HG03159 (cell line): ENCODE results near the gene ULBP1.
"Not testable (repeated sequence)": the region's sequence is repeated elsewhere in the genome, so short reads cannot be mapped to it uniquely, and the experiment has no call there.

Source experiments
- ATAC-seq: cut with Tn5 transposase; IDR thresholded peaks from one replicate; pipeline ENCODE4 v1.9.1; 2021; ENCODE audit warnings: mild to moderate bottlenecking, moderate library complexity; ENCODE audit not compliant: unreplicated experiment

The ULBP1 gene

GRCh38 chr6:149951096-149951495, 12.6 kb upstream of the ULBP1 start:
- no peak for ATAC-seq

DNA sequence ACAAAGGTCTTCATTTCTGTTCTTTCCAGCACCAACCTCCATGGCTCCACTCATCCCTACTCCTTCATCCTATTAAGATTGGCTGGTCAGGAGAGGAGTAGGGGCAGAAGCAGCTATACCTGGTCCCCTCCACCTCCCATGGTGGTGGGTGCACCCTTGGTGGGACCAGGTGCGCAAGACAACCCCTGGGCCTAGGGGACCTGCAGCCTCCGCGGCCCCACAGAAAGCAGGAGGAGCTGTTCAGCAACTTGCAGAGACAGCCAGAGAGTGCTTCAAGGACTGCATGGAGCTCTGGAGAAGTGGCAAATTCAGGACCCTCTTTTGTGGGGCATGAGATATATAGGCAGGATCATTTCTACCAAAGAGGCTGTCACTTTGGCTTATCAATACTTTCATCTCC, 12.1 kb upstream of the ULBP1 start:
- ATAC-seq = no peak

- ATAC-seq = not testable (repeated sequence)
Observed at GRCh38 chr6:149953390-149953789, 10.4 kb upstream of the ULBP1 start.

DNA sequence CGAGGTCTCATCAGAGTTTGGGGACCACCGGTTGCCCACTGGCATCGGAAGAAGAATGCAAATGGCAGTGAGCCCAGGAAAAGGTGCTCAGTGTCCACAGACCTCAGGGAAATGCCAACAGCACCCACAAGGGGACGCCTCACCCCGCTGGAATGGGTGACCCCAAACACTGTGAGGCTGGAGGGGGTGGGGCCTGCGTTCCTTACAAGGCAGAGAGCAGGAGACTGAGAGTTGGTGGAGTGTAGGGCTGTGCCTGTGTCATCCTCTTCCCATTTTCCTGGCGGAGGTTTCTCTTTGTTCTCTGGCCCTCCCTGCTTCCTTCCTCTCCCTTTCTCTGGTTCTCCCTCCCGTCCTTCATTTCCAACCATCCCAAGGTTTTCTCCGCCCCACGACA, 9.8 kb upstream of the ULBP1 start:
- not testable (repeated sequence) for ATAC-seq

GRCh38 chr6:149954328-149954983, 9.3 kb upstream of the ULBP1 start:
- ATAC-seq = not testable (repeated sequence)

DNA sequence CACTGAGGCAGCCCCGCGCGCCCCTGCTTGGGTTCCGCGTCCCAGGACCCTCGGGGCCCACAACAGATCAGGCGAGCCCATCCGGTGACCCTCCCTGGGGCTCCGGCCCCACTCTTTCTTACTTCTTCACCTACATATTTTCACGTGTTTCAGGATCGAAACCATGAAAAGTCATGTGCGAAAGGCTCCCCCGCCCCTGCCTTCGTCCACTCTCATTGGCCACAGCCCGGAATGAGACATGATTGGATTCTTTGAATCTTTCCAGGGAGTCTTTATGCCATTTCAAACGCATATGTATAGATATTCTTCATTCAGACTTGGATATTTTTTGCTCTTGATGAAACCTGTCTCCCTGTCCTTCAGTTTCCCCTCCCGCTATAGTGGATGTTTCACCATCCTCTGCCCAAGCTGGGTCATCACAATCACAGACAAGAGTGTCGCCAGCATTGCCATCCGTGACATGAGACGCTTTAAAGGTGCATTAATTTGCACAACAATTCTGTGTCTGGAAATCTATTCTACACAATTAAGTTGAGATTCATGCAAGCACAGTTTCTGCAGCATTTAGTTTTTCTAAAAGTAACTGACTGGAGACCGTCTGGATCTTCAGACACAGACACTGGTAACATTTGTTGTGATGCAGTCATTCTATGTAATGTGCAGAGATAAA, 8.6 kb upstream of the ULBP1 start:
- not testable (repeated sequence) for ATAC-seq

- ATAC-seq = not testable (repeated sequence)
Observed at GRCh38 chr6:149955654-149956317, 8.0 kb upstream of the ULBP1 start.

GRCh38 chr6:149958124-149958523, 5.6 kb upstream of the ULBP1 start:
- ATAC-seq = not testable (repeated sequence)

GRCh38 chr6:149959806-149960205, 3.9 kb upstream of the ULBP1 start:
- ATAC-seq = not testable (repeated sequence)

DNA sequence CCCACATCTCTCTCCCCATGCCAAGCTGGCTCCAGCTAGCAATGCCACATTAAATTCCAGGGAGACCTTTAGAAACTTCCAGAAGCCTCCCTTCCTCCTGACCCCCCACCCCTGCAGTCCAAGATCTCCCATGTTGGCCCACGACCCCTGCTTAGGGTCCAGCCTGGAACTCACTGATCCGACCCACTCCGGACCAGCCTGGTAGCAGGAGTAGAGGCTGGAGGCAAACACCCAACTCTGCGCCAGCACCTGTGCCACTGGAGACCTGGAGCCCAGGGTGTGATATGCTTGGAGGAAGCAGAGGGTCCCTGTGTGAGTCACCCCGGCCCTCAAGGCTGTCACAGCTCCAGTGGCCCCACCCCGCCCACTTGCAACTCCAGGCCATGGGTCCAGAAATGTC, 3.3 kb upstream of the ULBP1 start:
- ATAC-seq = no peak

DNA sequence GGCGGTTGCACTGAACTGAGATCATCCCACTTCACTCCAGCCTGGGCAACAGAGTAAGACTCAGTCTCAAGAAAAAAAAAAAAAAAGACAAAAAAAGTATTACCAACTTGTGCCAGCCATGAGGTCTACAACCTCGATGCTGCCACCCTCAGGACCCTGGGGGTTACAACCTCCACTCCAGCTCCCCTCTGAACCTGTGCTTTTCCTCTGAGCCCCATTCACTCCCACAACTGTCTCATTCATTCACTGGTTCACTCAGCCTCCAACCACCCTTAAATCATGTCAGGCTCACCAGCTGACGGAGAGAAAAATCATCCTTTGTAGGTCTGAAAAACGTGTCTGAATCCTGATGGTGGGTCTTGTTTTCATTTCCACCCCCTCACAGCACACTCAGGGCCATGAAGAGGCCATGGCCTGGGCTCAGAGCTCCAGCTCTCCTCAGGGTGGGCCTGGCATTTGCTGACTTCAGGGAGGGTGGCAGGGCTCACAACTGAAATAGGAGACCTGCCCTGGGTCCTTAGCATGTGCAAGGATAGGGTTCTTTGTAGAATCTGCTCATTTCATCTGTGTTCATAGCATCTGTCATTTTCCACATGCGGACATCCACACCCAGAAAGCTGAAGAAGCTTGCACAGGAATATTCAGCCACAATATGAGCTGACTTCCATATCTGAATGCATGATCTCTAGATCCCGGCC, 1.9 kb upstream of the ULBP1 start:
- ATAC-seq = no peak

- no peak for ATAC-seq
Observed at GRCh38 chr6:149962461-149963211, 1.1 kb upstream of the ULBP1 start.

DNA sequence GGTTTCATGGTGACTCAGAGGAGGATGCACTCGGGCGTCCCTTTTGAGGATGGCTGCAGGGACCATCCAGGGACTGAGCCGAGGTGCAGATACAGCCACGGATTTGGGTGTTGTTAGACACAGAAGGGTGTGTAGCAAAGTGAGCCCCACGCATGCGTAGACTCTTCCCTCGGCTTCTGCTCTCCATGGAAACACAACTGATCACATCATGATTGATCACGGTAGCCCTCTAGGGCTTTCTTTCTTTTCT, 606 bp upstream of the ULBP1 start:
- no peak for ATAC-seq

- ATAC-seq = no peak
Observed at GRCh38 chr6:149964308-149965193, 808 bp downstream of the ULBP1 start.

DNA sequence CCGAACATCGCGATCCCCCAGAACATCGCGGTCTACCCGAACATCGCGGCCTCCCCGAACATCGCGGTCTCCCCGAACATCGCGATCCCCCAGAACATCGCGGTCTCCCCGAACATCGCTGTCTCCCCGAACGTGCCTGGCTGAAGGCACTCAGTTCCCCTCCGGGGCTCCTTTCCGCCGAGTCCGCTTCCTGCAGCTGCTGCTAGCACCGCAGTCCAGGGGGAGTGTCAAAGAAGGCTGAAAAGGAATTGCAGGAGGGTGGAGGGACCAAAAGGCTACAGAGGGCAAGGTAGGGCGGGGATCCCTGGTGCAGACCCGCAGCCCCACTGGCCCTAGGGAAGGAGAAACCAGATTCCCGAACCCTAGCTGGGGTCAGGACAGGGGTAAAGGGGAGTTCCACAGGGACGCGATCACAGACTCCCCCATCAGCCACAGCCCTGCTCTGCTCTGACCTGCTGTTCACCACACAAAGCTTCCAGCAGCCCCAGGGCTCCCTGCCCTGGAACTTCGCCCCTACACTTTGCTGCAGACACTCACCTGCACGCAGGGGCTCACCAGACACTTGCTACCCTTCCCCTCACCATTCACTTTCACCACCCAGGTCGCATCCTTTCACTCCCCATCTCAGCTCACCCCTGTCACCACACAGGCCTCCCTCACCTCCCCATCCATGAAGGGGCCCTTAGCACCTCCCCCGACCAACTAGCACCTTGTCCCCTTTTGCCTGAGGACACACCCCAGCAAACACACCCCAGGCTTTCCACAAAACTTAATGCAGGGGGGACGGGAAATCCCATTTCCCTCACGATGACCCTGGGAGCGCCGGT, 1.7 kb downstream of the ULBP1 start:
- ATAC-seq = no peak

GRCh38 chr6:149966319-149966718, 2.6 kb downstream of the ULBP1 start:
- ATAC-seq = not testable (repeated sequence)

DNA sequence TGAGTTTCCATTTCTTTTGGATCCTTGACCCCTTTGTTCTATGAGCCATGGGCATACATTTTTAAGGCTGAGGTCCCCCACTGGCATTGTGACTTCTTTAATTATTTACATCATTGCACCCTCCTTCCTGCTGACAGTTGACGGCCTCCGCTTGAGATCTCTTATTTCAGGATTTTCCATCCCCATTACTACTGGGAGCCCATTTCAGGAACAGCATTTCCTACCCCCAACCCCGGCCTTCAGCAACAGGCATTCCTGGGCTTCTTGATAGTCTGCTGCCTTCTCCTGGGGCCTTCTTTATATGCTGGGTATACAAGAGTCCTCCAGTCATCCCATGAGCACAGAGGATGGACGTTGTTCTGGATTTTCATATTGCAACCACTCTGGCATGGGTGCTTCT, 3.8 kb downstream of the ULBP1 start:
- ATAC-seq = no peak

GRCh38 chr6:149967999-149968398, 4.3 kb downstream of the ULBP1 start:
- ATAC-seq = not testable (repeated sequence)

DNA sequence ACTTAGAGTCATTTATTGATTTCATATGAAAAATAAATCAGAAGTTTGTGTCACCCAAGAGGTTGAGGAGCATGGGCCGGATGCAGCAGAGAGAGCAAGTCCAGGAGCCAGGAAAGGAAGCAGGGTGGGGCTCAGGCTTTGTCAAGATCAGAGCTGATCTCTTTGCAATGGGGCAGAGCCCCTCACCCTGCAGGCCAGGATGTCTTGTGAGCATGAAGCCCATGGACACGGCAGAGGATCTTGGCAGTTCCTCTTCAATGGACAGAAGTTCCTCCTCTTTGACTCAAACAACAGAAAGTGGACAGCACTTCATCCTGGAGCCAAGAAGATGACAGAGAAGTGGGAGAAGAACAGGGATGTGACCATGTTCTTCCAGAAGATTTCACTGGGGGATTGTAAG, 5.2 kb downstream of the ULBP1 start:
- not testable (repeated sequence) for ATAC-seq
